Activated T-cell treated with anti-CD3 and anti-CD28 coated beads, Interleukin-2, amount 50 U/mL, for 72 hours (primary cell): ENCODE data around the gene GRIA1. TPM values are rescaled to one million over a fixed set of nuclear protein-coding genes. Genes with fewer than 3 reads are reported as not detected.

Experiments
- ATAC-seq, 2 donors: fragments of 150-1000 bp; cut with Tn5 transposase; replicated peaks in 1 of 2; 2 replicates each; pipeline ENCODE4 v1.10.0; 2021; ENCODE audit warnings: moderate library complexity in 2 of 2, mild to moderate bottlenecking in 1 of 2
- DNase-seq, 2 donors: peaks; one replicate each; pipeline ENCODE4 v3.0.0; 2021 to 2022; ENCODE audit warnings: mixed read lengths in 1 of 2
- H3K27ac Mint-ChIP-seq: one replicate; pipeline ENCODE4 v1.8.0; 2022; ENCODE audit warnings: mild to moderate bottlenecking, moderate library complexity, mixed read lengths
- H3K27me3 Mint-ChIP-seq: one replicate; pipeline ENCODE4 v1.8.0; 2022; ENCODE audit warnings: low read depth, mixed read lengths
- H3K36me3 Mint-ChIP-seq, 2 donors: one replicate each; pipeline ENCODE4 v1.8.0; 2022; ENCODE audit warnings: mixed read lengths in 2 of 2, mild to moderate bottlenecking in 1 of 2; ENCODE audit not compliant: insufficient read depth in 2 of 2
- H3K4me1 Mint-ChIP-seq: one replicate; pipeline ENCODE4 v1.8.0; 2022; ENCODE audit warnings: low read depth, mixed read lengths
- H3K4me3 Mint-ChIP-seq, 2 donors: one replicate each; pipeline ENCODE4 v1.8.0; 2022; ENCODE audit warnings: mild to moderate bottlenecking in 2 of 2, mixed read lengths in 2 of 2, moderate library complexity in 2 of 2
- H3K9me3 Mint-ChIP-seq, 2 donors: one replicate each; pipeline ENCODE4 v1.8.0; 2022; ENCODE audit warnings: mixed read lengths in 2 of 2
- total RNA-seq, 2 donors: library from RNA; stranded (reverse); gene quantifications; one replicate each; pipeline ENCODE4 v1.2.3, GENCODE V29; 2022

The GRIA1 gene
- total RNA-seq, 2 donors from 2014 or later = not detected

DNA sequence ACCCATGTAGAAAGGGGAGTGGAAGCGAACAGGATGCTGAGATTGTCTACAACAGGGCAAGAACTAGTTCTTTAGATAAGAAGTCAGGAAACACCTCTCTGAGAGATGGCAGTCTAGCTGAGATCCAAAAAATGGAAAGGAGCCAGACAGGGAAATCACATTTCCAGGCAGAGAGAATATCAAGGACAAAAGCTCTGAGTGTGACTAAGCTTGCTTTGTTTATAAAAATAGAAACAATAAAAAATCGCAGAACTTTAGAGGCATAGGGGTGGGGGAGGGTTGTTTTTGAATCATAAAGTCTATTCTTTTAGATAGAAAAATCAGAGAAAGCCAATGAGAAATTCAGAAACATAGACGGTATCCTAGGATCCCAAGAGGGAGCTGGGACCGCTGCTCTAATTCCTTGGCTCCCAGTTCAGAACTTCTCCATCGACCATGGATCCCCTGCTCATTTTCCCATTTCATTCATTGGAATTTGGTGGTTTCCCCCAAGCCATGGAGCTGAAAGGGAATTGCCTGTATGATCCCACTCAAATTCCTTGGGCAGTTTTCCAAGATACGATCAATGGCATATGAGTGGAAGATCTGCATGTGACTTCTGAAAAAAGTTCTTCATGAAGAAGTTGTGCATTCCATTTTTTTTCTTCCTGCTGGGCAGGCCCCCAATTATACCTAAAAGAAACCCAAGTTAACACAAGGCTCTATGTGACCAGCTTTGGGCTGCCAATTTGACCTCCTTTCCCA, 182.0 kb downstream of the GRIA1 start:
- no peaks in the 10 kb centered on the region for H3K36me3 Mint-ChIP-seq
- no peak for DNase-seq

DNA sequence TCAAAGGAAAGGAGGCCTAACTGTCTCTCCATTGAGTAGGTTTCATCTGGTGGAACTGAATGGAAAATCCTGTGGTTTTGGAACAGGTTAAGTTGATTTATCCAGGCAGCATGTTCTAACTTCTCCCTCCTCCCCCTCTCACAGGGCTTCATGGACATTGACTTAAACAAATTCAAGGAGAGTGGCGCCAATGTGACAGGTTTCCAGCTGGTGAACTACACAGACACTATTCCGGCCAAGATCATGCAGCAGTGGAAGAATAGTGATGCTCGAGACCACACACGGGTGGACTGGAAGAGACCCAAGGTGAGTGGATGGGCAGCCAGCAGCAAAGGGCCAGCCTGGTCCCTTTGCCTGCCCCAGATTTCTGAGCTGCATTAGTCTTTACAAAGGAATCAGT, 183.9 kb downstream of the GRIA1 start:
- no peaks in the 10 kb centered on the region for H3K4me1 Mint-ChIP-seq
- DNase-seq (no peak), ATAC-seq (no peak)
- H3K27ac Mint-ChIP-seq = no peak overlapping the region
- no peak overlapping the region for H3K4me3 Mint-ChIP-seq
- peaks cover 0 to 5% of the 10 kb centered on the region in 2 donors for H3K9me3 Mint-ChIP-seq
- H3K27me3 Mint-ChIP-seq = no peaks in the 10 kb centered on the region
- no peaks in the 10 kb centered on the region for H3K36me3 Mint-ChIP-seq

More for the DNA sequence above, 182.0 kb downstream of the GRIA1 start:
- no peak for ATAC-seq
- Mint-ChIP-seq H3K27me3 (no peaks in the 10 kb centered on the region), H3K9me3 (peaks cover 0 to 5% of the 10 kb centered on the region in 2 donors), H3K4me1 (no peaks in the 10 kb centered on the region), H3K4me3 (no peak overlapping the region), H3K27ac (no peak overlapping the region)

DNA sequence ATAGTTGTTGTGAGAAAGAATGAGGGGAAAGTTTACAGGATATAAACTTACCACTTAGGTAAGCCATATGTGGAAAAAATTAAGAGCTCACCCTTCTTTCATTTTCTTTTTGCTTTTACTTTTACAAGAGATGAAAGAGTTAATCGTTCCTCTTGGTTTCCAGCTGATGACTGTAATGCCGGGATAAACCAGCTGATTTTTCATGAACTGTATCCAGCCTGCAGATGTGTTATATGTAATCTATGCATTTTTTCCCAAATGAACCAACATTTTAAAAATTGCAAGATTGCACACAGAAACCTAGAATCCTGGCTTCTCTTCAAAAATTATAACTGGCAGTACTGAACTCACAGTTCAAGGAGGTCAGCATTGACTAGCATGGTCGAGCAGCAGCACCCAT, 185.9 kb downstream of the GRIA1 start:
- Mint-ChIP-seq H3K4me3 (no peak overlapping the region), H3K9me3 (peaks cover 0 to 5% of the 10 kb centered on the region in 2 donors), H3K27ac (no peak overlapping the region), H3K36me3 (no peaks in the 10 kb centered on the region), H3K4me1 (no peaks in the 10 kb centered on the region), H3K27me3 (no peaks in the 10 kb centered on the region)
- no peak for ATAC-seq
- DNase-seq = no peak

DNA sequence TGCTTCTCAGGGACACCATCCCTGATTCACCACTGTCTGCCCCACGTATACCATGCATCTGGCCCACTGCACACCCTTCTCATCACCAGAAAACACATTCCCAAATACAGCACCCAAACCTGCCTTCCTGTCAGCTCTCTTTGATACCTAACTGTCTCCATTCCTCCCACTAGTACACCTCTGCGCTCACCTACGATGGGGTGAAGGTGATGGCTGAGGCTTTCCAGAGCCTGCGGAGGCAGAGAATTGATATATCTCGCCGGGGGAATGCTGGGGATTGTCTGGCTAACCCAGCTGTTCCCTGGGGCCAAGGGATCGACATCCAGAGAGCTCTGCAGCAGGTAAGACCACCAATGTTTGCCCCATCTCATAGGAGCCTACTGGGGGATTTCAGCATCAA, 186.4 kb downstream of the GRIA1 start:
- no peak for DNase-seq
- no peak overlapping the region for H3K27ac Mint-ChIP-seq
- no peaks in the 10 kb centered on the region for H3K27me3 Mint-ChIP-seq
- ATAC-seq = no peak
- no peaks in the 10 kb centered on the region for H3K4me1 Mint-ChIP-seq
- no peak overlapping the region for H3K4me3 Mint-ChIP-seq
- no peaks in the 10 kb centered on the region for H3K36me3 Mint-ChIP-seq
- H3K9me3 Mint-ChIP-seq = peaks cover 0 to 5% of the 10 kb centered on the region in 2 donors

DNA sequence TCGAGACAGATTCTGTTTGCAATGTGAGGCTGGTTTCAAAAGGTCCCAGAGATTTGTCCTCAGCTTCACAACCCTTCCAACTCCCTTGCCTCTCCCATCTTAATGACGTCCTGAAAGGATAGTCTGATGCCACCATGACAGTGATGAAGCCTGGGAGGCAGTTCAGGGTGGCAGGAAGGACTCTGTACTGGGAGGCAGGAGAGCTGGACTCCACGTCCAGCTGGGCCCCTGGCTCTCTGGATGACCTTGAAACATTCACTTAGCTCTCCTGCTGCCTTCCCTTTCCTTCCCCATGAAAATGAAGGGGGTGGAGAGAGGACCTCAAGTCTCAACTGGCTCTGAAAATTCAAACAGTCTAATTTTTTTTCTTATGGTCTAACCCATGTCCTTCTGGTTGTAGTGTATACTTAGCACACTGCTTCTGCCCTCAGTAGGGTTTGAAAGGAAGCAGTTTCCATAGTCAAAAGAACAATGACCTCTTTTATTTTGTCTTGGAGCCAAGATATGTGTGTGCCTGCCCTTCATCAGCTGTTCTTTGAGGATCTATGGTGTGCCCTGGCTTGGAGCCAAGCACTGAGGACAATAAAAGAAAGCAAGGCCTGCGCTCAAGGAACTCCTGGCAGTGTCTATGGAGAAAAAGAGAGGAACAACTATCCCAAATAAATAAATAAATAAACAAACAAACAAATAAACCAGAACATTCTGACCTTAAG, 188.3 kb downstream of the GRIA1 start:
- no peak overlapping the region for H3K4me3 Mint-ChIP-seq
- no peaks in the 10 kb centered on the region for H3K9me3 Mint-ChIP-seq
- no peak for ATAC-seq
- H3K27me3 Mint-ChIP-seq = no peaks in the 10 kb centered on the region
- no peaks in the 10 kb centered on the region for H3K4me1 Mint-ChIP-seq
- H3K27ac Mint-ChIP-seq = no peak overlapping the region
- no peak for DNase-seq
- no peaks in the 10 kb centered on the region for H3K36me3 Mint-ChIP-seq

DNA sequence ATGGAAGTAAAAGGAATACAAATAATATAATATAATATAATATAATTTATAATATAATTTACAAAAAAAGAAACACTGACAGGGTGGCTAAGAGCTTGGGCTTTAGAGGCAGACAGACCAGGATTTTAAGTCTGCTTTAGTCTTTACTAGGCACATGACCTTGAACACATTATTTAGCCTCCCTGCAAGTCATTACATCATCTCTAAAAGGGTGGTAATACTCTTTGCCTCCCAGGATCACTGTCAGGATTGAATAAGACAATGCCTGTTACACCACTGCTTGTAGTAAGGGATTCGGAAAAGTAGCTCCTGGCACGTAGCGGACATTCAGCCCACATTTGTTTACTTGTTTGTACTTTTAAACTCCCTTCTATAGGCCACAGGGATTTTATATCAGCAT, 199.8 kb downstream of the GRIA1 start:
- H3K36me3 Mint-ChIP-seq = no peaks in the 10 kb centered on the region
- DNase-seq (no peak), ATAC-seq (no peak)
- no peak overlapping the region for H3K27ac Mint-ChIP-seq
- no peaks in the 10 kb centered on the region for H3K27me3 Mint-ChIP-seq
- H3K4me1 Mint-ChIP-seq = no peaks in the 10 kb centered on the region
- H3K9me3 Mint-ChIP-seq = no peaks in the 10 kb centered on the region
- H3K4me3 Mint-ChIP-seq = no peak overlapping the region

DNA sequence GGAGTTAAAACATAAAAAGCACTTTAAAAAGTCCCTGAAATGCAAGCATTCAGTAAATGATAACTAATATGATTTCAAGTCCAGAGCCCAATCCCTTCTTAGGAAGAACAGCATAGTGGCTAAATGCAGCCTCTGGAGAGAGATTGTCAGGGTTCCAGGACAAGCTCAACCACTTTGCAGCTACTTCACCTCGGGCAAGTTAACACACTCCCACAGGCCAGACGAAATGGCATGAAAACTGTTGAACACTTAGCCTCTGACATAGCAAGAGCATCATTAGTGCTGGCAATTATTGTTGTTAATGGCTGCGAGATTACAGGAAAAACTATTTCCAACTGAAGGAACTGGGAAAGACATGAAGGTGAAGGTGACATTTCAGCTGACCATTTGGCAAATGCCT, 205.8 kb downstream of the GRIA1 start:
- DNase-seq = no peak
- H3K4me1 Mint-ChIP-seq = no peaks in the 10 kb centered on the region
- no peaks in the 10 kb centered on the region for H3K27me3 Mint-ChIP-seq
- ATAC-seq = no peak
- H3K9me3 Mint-ChIP-seq = peaks cover 3 to 4% of the 10 kb centered on the region in 2 donors
- H3K4me3 Mint-ChIP-seq = no peak overlapping the region
- no peak overlapping the region for H3K27ac Mint-ChIP-seq
- H3K36me3 Mint-ChIP-seq = no peaks in the 10 kb centered on the region

DNA sequence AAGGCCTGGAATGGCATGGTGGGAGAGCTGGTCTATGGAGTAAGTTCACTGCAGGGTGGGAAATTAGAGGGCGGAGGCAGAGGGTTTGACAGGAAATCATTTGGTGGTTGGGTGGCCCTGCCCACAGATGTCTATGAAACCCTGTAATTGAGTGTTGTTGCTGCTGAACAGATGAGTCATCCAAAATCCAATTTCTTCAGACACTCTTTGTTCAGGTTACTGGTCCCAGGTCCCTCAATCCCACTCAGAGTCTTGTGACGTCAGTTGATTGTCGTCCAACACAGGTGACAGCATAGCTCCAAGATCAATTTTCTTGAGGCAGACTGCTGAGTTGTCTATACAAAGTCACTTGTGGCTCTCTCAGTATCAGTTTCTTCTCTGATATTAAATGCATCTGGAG, 208.6 kb downstream of the GRIA1 start:
- Mint-ChIP-seq H3K36me3 (no peaks in the 10 kb centered on the region), H3K4me1 (no peaks in the 10 kb centered on the region), H3K4me3 (no peak overlapping the region), H3K27me3 (no peaks in the 10 kb centered on the region), H3K9me3 (peaks cover 3 to 4% of the 10 kb centered on the region in 2 donors), H3K27ac (no peak overlapping the region)
- DNase-seq (no peak), ATAC-seq (no peak)

DNA sequence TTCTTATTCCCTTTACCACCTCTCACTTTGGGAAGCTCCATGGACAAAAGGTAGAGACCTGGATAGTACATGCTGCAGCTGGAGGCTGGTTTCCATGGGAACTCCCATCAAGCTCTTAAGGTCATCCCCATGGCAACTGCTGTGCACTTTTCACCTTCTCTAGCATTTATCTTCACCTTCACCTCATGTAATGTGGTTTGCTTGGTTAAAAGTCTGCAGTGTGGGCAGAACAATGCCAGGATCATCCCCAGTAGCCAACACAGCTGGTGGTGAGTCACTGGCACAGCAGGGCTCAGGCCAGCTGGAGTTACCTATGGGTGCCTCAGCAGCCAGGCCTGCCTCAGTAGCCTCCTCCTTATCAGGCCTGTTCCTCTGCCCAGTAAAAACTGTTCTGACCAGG, 210.5 kb downstream of the GRIA1 start:
- Mint-ChIP-seq H3K27ac (no peak overlapping the region), H3K27me3 (no peaks in the 10 kb centered on the region), H3K4me1 (no peaks in the 10 kb centered on the region), H3K4me3 (no peak overlapping the region), H3K9me3 (peaks cover 3 to 4% of the 10 kb centered on the region in 2 donors), H3K36me3 (no peaks in the 10 kb centered on the region)
- DNase-seq (no peak), ATAC-seq (no peak)

DNA sequence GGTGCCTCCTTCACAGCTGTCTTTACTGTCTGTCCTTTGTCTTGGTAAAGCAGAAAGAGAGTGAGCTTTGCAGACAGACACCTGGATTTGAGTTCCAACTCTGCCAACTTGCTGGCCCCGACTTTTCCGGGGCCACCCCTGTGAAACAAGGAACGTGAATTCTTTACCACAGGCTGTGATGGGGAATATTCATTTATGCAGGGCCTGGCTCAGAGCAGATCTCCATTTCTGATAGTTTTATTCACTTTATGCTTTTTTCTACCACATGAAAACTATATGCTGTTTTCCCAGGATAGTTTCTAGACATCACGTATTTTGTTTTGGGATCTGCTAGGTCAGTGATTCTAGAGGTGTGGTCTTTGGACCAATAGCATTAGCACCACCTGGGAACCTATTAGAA, 211.8 kb downstream of the GRIA1 start:
- no peaks in the 10 kb centered on the region for H3K27me3 Mint-ChIP-seq
- no peak overlapping the region for H3K4me3 Mint-ChIP-seq
- H3K36me3 Mint-ChIP-seq = no peaks in the 10 kb centered on the region
- no peak overlapping the region for H3K27ac Mint-ChIP-seq
- ATAC-seq (no peak), DNase-seq (no peak)
- H3K4me1 Mint-ChIP-seq = no peaks in the 10 kb centered on the region
- peaks cover 3 to 4% of the 10 kb centered on the region in 2 donors for H3K9me3 Mint-ChIP-seq

DNA sequence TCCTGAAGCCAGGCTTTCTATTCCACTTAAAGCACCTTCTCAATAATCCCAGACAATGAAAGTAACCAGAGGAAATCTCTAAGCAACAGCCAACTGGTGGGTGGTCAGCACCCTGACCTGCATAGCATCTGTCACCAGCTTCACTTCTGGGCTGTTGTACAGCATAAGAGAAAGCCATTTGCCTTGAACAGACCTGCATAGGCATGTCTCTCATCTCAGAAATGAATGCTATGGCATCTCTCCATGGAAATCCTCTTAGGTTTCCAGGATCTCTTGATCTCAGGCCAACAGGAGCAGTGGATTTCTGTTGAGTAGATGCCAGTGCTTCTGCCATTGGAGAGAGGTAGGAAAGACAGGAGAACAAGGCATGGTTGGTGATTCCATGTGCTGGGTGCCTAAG, 213.6 kb downstream of the GRIA1 start:
- DNase-seq (no peak), ATAC-seq (no peak)
- Mint-ChIP-seq H3K27ac (no peak overlapping the region), H3K27me3 (no peaks in the 10 kb centered on the region), H3K4me1 (no peaks in the 10 kb centered on the region), H3K4me3 (no peak overlapping the region), H3K9me3 (peaks cover 3 to 4% of the 10 kb centered on the region in 2 donors), H3K36me3 (no peaks in the 10 kb centered on the region)

DNA sequence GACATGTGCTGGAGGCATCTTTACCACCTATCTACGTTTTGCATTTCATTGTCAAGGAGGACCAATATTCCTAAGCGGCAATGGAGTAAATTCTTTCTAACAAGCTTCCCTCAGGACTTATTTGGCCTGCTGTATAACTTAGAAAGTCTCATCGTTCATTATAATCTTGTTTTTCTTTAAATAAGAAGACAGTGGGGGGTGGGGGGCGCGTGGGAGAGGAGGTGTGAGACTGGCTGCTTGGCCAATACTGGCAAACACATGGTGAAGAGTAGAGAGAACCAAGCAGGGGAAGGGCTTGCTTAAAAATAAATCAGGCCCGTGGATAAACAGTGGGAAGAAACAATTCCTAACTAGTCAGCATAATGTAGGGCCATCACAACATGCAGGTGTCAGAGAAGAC, 217.2 kb downstream of the GRIA1 start:
- Mint-ChIP-seq H3K27me3 (no peaks in the 10 kb centered on the region), H3K9me3 (peaks cover 2 to 3% of the 10 kb centered on the region in 2 donors), H3K4me1 (no peaks in the 10 kb centered on the region), H3K27ac (no peak overlapping the region), H3K36me3 (no peaks in the 10 kb centered on the region), H3K4me3 (no peak overlapping the region)
- no peak for ATAC-seq
- no peak for DNase-seq

DNA sequence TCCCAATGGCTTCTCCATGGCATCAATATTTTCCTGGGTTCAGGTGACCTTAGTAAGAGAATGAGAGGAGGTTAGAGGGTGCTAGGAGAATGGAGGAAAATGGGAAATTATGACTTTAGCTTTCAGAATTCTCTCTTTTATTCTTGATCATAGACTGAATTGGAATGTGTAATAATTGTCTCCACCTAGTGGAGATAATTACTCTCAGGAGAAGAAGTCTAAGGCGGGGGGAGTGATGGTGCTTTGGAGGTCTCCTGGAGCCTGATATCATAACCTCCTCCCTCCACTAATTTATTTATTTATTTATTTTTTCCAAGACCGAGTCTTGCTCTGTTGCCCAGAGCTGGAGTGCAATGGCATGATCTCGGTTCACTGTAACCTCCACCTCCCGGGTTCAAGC, 221.3 kb downstream of the GRIA1 start:
- H3K27me3 Mint-ChIP-seq = no peaks in the 10 kb centered on the region

DNA sequence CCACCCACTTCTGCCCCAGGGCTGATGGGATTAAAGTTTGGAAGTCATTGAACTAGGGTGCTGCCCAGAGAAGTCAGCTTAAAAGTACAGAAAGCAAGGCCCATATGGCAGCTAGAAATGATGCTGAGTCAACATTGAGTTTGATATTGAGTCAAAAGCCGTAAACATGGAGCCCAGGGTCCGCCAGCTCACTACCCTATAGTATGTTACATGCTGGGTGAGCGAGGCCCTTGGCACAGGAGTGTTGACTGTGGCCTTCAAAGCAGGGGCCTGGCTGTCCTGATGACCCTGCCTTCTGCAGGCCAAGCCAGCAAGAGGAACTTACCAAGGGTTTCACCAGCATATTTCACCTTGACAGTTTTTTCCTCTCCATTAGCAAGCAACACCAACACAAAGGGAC, 222.5 kb downstream of the GRIA1 start:
- Mint-ChIP-seq H3K27me3 (no peaks in the 10 kb centered on the region), H3K27ac (no peak overlapping the region), H3K36me3 (no peaks in the 10 kb centered on the region), H3K9me3 (peaks cover 3 to 4% of the 10 kb centered on the region in 2 donors), H3K4me1 (no peaks in the 10 kb centered on the region), H3K4me3 (no peak overlapping the region)
- no peak for ATAC-seq
- DNase-seq = no peak

More for the DNA sequence above, 221.3 kb downstream of the GRIA1 start:
- H3K4me1 Mint-ChIP-seq = no peaks in the 10 kb centered on the region
- DNase-seq (no peak), ATAC-seq (no peak)
- no peaks in the 10 kb centered on the region for H3K36me3 Mint-ChIP-seq
- no peak overlapping the region for H3K27ac Mint-ChIP-seq
- no peak overlapping the region for H3K4me3 Mint-ChIP-seq
- H3K9me3 Mint-ChIP-seq = peaks cover 2 to 3% of the 10 kb centered on the region in 2 donors
